ENCODE measurements around the gene NCL. TPM values are rescaled to one million over a fixed set of nuclear protein-coding genes. Genes with fewer than 3 reads are reported as not detected.

NCL gene
- polyA plus RNA-seq (ENCODE audit: insufficient read length in 3 of 3): 1,000 to 10,000 TPM; 1,119 to 1,386 (median 1,308) TPM

- DNase-seq (ENCODE audit: low read depth in 3 of 3, low spot score in 2 of 3): peak in 2 of 3 donors; percentile 86 to 94
Measured at GRCh38 chr2:231463698-231464575, at the start of gene NCL. NCL (minus strand) TSS chr2:231464484; CDS start chr2:231464353, 131 bp downstream.

- DNase-seq (ENCODE audit: low read depth in 3 of 3, low spot score in 2 of 3): no peak
Measured at GRCh38 chr2:231513746-231514224, 49.5 kb upstream of the NCL start.

GRCh38 chr2:231512222-231512621 lies 47.9 kb upstream of the NCL start:
- DNase-seq (ENCODE audit: low read depth in 3 of 3, low spot score in 2 of 3): no peak

- DNase-seq (ENCODE audit: low read depth in 3 of 3, low spot score in 2 of 3): no peak
Measured at GRCh38 chr2:231503766-231504165, 39.5 kb upstream of the NCL start.

GRCh38 chr2:231502596-231502995 lies 38.3 kb upstream of the NCL start:
- no peak for DNase-seq (ENCODE audit: low read depth in 3 of 3, low spot score in 2 of 3)

- DNase-seq (ENCODE audit: low read depth in 3 of 3, low spot score in 2 of 3): no peak
Measured at GRCh38 chr2:231497651-231498050, 33.4 kb upstream of the NCL start.

GRCh38 chr2:231494669-231495068 lies 30.4 kb upstream of the NCL start:
- DNase-seq (ENCODE audit: low read depth in 3 of 3, low spot score in 2 of 3): no peak

- no peak for DNase-seq (ENCODE audit: low read depth in 3 of 3, low spot score in 2 of 3)
Measured at GRCh38 chr2:231490801-231491200, 26.5 kb upstream of the NCL start.

- DNase-seq (ENCODE audit: low read depth in 3 of 3, low spot score in 2 of 3): no peak
Measured at GRCh38 chr2:231489990-231490389, 25.7 kb upstream of the NCL start.

- no peak for DNase-seq (ENCODE audit: low read depth in 3 of 3, low spot score in 2 of 3)
Measured at GRCh38 chr2:231488331-231488730, 24.0 kb upstream of the NCL start.

- no peak for DNase-seq (ENCODE audit: low read depth in 3 of 3, low spot score in 2 of 3)
Measured at GRCh38 chr2:231486851-231487596, 22.7 kb upstream of the NCL start.

- DNase-seq (ENCODE audit: low read depth in 3 of 3, low spot score in 2 of 3): no peak
Measured at GRCh38 chr2:231483398-231484329, 19.4 kb upstream of the NCL start.

- DNase-seq (ENCODE audit: low read depth in 3 of 3, low spot score in 2 of 3): peak in 2 of 3 donors; percentile 33 to 51
Measured at GRCh38 chr2:231482806-231483391, 18.6 kb upstream of the NCL start.

- no peak for DNase-seq (ENCODE audit: low read depth in 3 of 3, low spot score in 2 of 3)
Measured at GRCh38 chr2:231480781-231481180, 16.5 kb upstream of the NCL start.

- no peak for DNase-seq (ENCODE audit: low read depth in 3 of 3, low spot score in 2 of 3)
Measured at GRCh38 chr2:231479455-231479854, 15.2 kb upstream of the NCL start.

- no peak for DNase-seq (ENCODE audit: low read depth in 3 of 3, low spot score in 2 of 3)
Measured at GRCh38 chr2:231476920-231477319, 12.6 kb upstream of the NCL start.

GRCh38 chr2:231475965-231476364 lies 11.7 kb upstream of the NCL start:
- DNase-seq (ENCODE audit: low read depth in 3 of 3, low spot score in 2 of 3): no peak

- no peak for DNase-seq (ENCODE audit: low read depth in 3 of 3, low spot score in 2 of 3)
Measured at GRCh38 chr2:231472816-231473215, 8.5 kb upstream of the NCL start.

GRCh38 chr2:231470246-231470900 lies 6.1 kb upstream of the NCL start:
- no peak for DNase-seq (ENCODE audit: low read depth in 3 of 3, low spot score in 2 of 3)

- DNase-seq (ENCODE audit: low read depth in 3 of 3, low spot score in 2 of 3): no peak
Measured at GRCh38 chr2:231469583-231469950, 5.3 kb upstream of the NCL start.
